Progenitor cell of endocrine pancreas (in vitro differentiated cells): ENCODE results near the gene SLX4IP. TPM values are rescaled to one million over a fixed set of nuclear protein-coding genes. Genes with fewer than 3 reads are reported as not detected.

Source experiments
- DNase-seq: peaks from one replicate; pipeline ENCODE4 v3.0.0; 2021; ENCODE audit warnings: low spot score; ENCODE audit not compliant: unreplicated experiment
- H3K27ac Mint-ChIP-seq: 2 replicates; pipeline ENCODE4 v1.8.0; 2021; ENCODE audit warnings: mild to moderate bottlenecking, moderate library complexity, mixed read lengths
- H3K27me3 Mint-ChIP-seq: 2 replicates; pipeline ENCODE4 v1.8.0; 2021; ENCODE audit warnings: mixed read lengths
- H3K36me3 Mint-ChIP-seq: 2 replicates; pipeline ENCODE4 v1.8.0; 2022; ENCODE audit warnings: mixed read lengths; ENCODE audit not compliant: insufficient read depth
- H3K4me1 Mint-ChIP-seq: 2 replicates; pipeline ENCODE4 v1.8.0; 2021; ENCODE audit warnings: low read depth, mixed read lengths
- H3K4me3 Mint-ChIP-seq: 2 replicates; pipeline ENCODE4 v1.8.0; 2021; ENCODE audit warnings: low read depth, mild to moderate bottlenecking, moderate library complexity, mixed read lengths
- H3K9me3 Mint-ChIP-seq: 2 replicates; pipeline ENCODE4 v1.8.0; 2021; ENCODE audit warnings: low read depth, mixed read lengths
- total RNA-seq: library from RNA; stranded (reverse); gene quantifications from 2 replicates; pipeline ENCODE4 v1.2.1, GENCODE V29; 2021
- TF ChIP-seq, protein P1 (sequence below): fragments of 200-600 bp; sonication (generic); IDR thresholded peaks from one replicate; pipeline ENCODE4 v1.5.0; 2021; ENCODE audit warnings: antibody characterized with exemption, mild to moderate bottlenecking; ENCODE audit not compliant: unreplicated experiment

Gene SLX4IP
- total RNA-seq, 1 donor from 2014 or later: 12.0 TPM

GRCh38 chr20:10667560-10668167, 232.6 kb downstream of the SLX4IP start:
- no peak for DNase-seq
- Mint-ChIP-seq H3K9me3 (no peaks in the 10 kb centered on the region), H3K36me3 (peaks cover 56% of the 10 kb centered on the region), H3K4me3 (no peak overlapping the region), H3K4me1 (peaks cover 65% of the 10 kb centered on the region), H3K27me3 (no peaks in the 10 kb centered on the region), H3K27ac (no peak overlapping the region)
- TF ChIP-seq, protein P1, sequence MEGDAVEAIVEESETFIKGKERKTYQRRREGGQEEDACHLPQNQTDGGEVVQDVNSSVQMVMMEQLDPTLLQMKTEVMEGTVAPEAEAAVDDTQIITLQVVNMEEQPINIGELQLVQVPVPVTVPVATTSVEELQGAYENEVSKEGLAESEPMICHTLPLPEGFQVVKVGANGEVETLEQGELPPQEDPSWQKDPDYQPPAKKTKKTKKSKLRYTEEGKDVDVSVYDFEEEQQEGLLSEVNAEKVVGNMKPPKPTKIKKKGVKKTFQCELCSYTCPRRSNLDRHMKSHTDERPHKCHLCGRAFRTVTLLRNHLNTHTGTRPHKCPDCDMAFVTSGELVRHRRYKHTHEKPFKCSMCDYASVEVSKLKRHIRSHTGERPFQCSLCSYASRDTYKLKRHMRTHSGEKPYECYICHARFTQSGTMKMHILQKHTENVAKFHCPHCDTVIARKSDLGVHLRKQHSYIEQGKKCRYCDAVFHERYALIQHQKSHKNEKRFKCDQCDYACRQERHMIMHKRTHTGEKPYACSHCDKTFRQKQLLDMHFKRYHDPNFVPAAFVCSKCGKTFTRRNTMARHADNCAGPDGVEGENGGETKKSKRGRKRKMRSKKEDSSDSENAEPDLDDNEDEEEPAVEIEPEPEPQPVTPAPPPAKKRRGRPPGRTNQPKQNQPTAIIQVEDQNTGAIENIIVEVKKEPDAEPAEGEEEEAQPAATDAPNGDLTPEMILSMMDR: no peak

GRCh38 chr20:10668677-10669368, 233.7 kb downstream of the SLX4IP start:
- H3K27me3 Mint-ChIP-seq: no peaks in the 10 kb centered on the region
- H3K27ac Mint-ChIP-seq: peak overlapping the region; percentile 69
- H3K4me3 Mint-ChIP-seq: peak overlapping the region; percentile 55
- no peak for DNase-seq
- TF ChIP-seq, protein P1: no peak
- peaks cover 48% of the 10 kb centered on the region for H3K36me3 Mint-ChIP-seq
- H3K9me3 Mint-ChIP-seq: no peaks in the 10 kb centered on the region
- peaks cover 57% of the 10 kb centered on the region for H3K4me1 Mint-ChIP-seq

- Mint-ChIP-seq H3K27ac (peak overlapping the region; percentile 21), H3K27me3 (no peaks in the 10 kb centered on the region)
Measured at GRCh38 chr20:10669843-10670446, 234.8 kb downstream of the SLX4IP start.

DNA sequence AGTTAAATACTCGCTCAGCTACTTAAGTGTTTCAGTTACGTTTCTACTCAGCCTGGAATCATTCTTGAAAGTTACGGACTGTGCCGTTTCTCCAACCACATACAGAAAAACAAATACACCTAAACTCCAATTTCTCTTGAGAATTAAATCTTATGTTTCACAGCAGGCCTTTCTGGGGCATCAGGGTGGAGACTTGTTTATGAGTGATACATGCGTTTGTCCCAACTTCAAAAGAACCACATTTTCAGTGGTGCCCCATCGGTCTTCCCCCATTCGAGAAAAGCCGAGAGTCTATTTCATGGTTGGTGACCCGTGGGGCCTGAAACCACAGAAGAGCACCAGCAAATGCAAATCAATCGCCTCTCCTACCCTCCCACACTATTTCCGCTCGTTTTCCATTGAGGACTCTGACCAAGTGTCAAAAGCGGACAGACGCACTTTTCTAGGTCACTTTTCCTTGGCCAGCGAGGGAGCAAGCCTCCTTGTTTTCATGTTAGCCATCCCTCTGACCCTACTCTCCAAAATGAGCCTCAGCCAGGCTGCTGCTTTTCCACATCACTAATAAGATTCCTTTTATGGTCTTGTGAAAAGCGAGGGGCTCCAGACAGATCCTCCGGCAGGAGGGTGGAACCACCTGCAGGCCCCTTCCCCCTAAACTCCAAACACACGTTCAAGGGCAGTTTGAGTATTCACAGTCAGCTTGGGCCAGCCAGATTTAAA, 235.6 kb downstream of the SLX4IP start:
- no peaks in the 10 kb centered on the region for H3K9me3 Mint-ChIP-seq
- H3K36me3 Mint-ChIP-seq: peaks cover 34% of the 10 kb centered on the region
- no peak for DNase-seq

More at GRCh38 chr20:10669843-10670446, 234.8 kb downstream of the SLX4IP start:
- TF ChIP-seq, protein P1: no peak
- Mint-ChIP-seq H3K9me3 (no peaks in the 10 kb centered on the region), H3K4me1 (peaks cover 47% of the 10 kb centered on the region), H3K36me3 (peaks cover 39% of the 10 kb centered on the region), H3K4me3 (peak overlapping the region; percentile 99)
- DNase-seq: no peak

More for the DNA sequence above, 235.6 kb downstream of the SLX4IP start:
- peak overlapping the region; percentile 99 for H3K4me3 Mint-ChIP-seq
- TF ChIP-seq, protein P1: no peak
- no peaks in the 10 kb centered on the region for H3K27me3 Mint-ChIP-seq
- H3K4me1 Mint-ChIP-seq: peaks cover 46% of the 10 kb centered on the region
- H3K27ac Mint-ChIP-seq: peak overlapping the region; percentile 93
